Testis (tissue), 3 donors: ENCODE data around the gene YIPF3. TPM values are rescaled to one million over a fixed set of nuclear protein-coding genes. Genes with fewer than 3 reads are reported as not detected.
"Not testable (repeated sequence)": the region's sequence is repeated elsewhere in the genome, so short reads cannot be mapped to it uniquely, and the experiment has no call there.

Experiments used
- DNase-seq: peaks from one replicate; pipeline ENCODE4 v3.0.0-alpha.2; 2019
- H3K27ac ChIP-seq, 2 donors: fragments of 200-600 bp; sonication (generic); one replicate each; pipeline ENCODE4 v1.5.1; 2019
- H3K27me3 ChIP-seq: fragments of 200-600 bp; sonication (generic); one replicate; pipeline ENCODE4 v1.5.1; 2019
- H3K36me3 ChIP-seq: fragments of 200-600 bp; sonication (generic); one replicate; pipeline ENCODE4 v1.5.1; 2017; ENCODE audit warnings: low read depth; ENCODE audit errors: missing control alignments
- H3K4me1 ChIP-seq: fragments of 200-600 bp; sonication (generic); one replicate; pipeline ENCODE4 v1.5.1; 2019
- H3K4me3 ChIP-seq, 2 donors: fragments of 200-600 bp; sonication (generic); one replicate each; pipeline ENCODE4 v1.5.1; 2017 to 2019
- H3K9me3 ChIP-seq: fragments of 200-600 bp; sonication (generic); one replicate; pipeline ENCODE4 v1.5.1; 2017
- CTCF ChIP-seq, 3 experiments: fragments of 450-650 bp in 2 of 3; fragments of 200-600 bp in 1 of 3; sonication (generic) in 1 of 3; IDR thresholded peaks; one replicate each; pipeline ENCODE4 v1.5.1; 2016 to 2019; ENCODE audit warnings: antibody characterized with exemption in 3 of 3, mild to moderate bottlenecking in 2 of 3, moderate library complexity in 1 of 3
- POLR2A ChIP-seq: fragments of 450-650 bp; IDR thresholded peaks from one replicate; pipeline ENCODE4 v1.6.1; 2017; ENCODE audit warnings: antibody characterized with exemption, mild to moderate bottlenecking, moderate library complexity
- WGBS, 2 donors: methylation state at CpG; one replicate each; pipeline ENCODE4 v1.1.5; 2018; 5-methylcytosine and 5-hydroxymethylcytosine counted together
- intact Hi-C: fragments of 100-400 bp; cut with DNase I; formaldehyde crosslinking; loops from one replicate; pipeline ENCODE4 v1.15.1; 2023; ENCODE audit warnings: low total_unique reads
- polyA plus RNA-seq: library from polyadenylated mRNA; stranded (reverse); fragments of 350-450 nt; fragmentation: Illumina TruSeq; extraction: RNeasy Lipid Tissue Mini Kit (QIAGEN cat#74804); gene quantifications from one replicate; pipeline ENCODE4 v1.2.3, GENCODE V29; 2014; ENCODE audit warnings: low read depth, low replicate concordance; ENCODE audit not compliant: insufficient read depth
- total RNA-seq, 2 donors: library from RNA; depleted of rRNA; stranded (reverse); fragments of >200 nt; gene quantifications; one replicate each; pipeline ENCODE4 v1.2.3, GENCODE V29; 2016

Gene YIPF3
- total and polyA plus RNA-seq, 3 donors from 2014 or later: 130 to 138 (median 131) TPM

- TF ChIP-seq CTCF (IDR thresholded peaks at IDR 0.05) (no peak), POLR2A (no peak)
- H3K4me3 ChIP-seq: no peak overlapping the region
- H3K27ac ChIP-seq: no peak overlapping the region
- no peaks in the 10 kb centered on the region for H3K27me3 ChIP-seq
- 95 to 96% methylated on average over 8 of the region's 8 CpGs for WGBS, 2 donors
- H3K9me3 ChIP-seq: no peaks in the 10 kb centered on the region
- no peaks in the 10 kb centered on the region for H3K36me3 ChIP-seq
- no peak for DNase-seq
- H3K4me1 ChIP-seq: no peaks in the 10 kb centered on the region
- intact Hi-C loops: no loop called here
These were observed 25.2 kb upstream of the YIPF3 start for GRCh38 chr6:43541774-43542471.

DNA sequence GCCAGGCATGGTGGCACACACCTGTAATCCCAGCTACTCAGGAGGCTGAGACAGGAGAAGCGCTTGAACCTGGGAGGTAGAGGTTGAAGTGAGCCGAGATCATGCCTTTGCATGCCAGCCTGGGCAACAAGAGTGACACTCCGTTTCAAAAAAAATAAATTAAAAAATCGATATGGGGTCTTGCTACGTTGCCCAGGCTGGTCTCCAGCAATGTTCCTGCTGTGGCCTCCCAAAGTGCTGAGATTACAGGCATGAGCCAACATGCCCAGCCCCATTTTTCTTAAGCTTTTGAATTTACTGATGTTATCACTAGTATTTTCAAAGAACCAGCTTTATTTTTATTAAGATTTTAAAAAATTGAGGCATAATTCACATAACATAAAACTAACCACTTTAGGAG lies 23.8 kb upstream of the YIPF3 start:
- WGBS, 2 donors: 96% methylated on average over 5 of the region's 5 CpGs
- intact Hi-C loops: no loop called here
- no peak for DNase-seq
- Histone ChIP-seq H3K27ac (no peak overlapping the region), H3K9me3 (no peaks in the 10 kb centered on the region), H3K27me3 (no peaks in the 10 kb centered on the region), H3K36me3 (no peaks in the 10 kb centered on the region), H3K4me3 (no peak overlapping the region), H3K4me1 (no peaks in the 10 kb centered on the region)
- TF ChIP-seq POLR2A (no peak), CTCF (IDR thresholded peaks at IDR 0.05) (no peak)

DNA sequence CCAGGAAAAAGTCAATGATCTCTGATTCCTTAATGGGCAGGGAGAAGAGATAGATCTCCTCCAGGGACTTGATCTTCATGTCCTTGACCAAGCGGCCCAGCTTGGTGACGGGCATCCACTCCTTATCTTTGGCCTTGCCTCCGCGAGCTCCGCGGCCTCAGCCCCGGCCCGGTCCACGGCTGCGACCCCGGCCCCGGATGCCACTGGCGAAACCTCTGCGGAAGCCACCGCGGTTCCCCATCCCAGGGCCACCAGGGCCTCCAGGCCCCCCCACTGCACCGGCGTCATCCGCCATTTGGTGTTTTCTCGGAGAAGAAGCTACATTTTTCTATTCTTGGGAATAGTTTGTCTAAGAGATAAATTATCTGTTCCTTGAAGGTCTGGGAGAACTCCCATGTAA lies 22.7 kb upstream of the YIPF3 start:
- H3K36me3 ChIP-seq, DNase-seq, H3K4me1 ChIP-seq, H3K27ac ChIP-seq, H3K27me3 ChIP-seq, H3K9me3 ChIP-seq, H3K4me3 ChIP-seq, intact Hi-C loops: not testable (repeated sequence)
- WGBS, 2 donors: 88 to 99% methylated on average over 11 to 20 of the region's 20 CpGs

GRCh38 chr6:43538986-43539385 lies 22.3 kb upstream of the YIPF3 start:
- 93% methylated on average over 14 of the region's 17 CpGs; no CpG with 5 or more reads in 1 of the 2 donors for WGBS, 2 donors
- not testable (repeated sequence) for H3K36me3 ChIP-seq

GRCh38 chr6:43532201-43532600 lies 15.5 kb upstream of the YIPF3 start:
- no peak for DNase-seq
- Histone ChIP-seq H3K4me3 (no peak overlapping the region), H3K9me3 (no peaks in the 10 kb centered on the region), H3K4me1 (no peaks in the 10 kb centered on the region), H3K27me3 (no peaks in the 10 kb centered on the region), H3K27ac (no peak overlapping the region), H3K36me3 (no peaks in the 10 kb centered on the region)
- no peak for TF ChIP-seq CTCF (IDR thresholded peaks at IDR 0.05)
- no peak for TF ChIP-seq POLR2A
- 88 to 97% methylated on average over 1 of the region's 1 CpG for WGBS, 2 donors
- intact Hi-C loops: no loop called here

More at GRCh38 chr6:43538986-43539385, 22.3 kb upstream of the YIPF3 start:
- H3K27me3 ChIP-seq, DNase-seq, H3K4me3 ChIP-seq, intact Hi-C loops, H3K9me3 ChIP-seq, H3K4me1 ChIP-seq, H3K27ac ChIP-seq: not testable (repeated sequence)

DNA sequence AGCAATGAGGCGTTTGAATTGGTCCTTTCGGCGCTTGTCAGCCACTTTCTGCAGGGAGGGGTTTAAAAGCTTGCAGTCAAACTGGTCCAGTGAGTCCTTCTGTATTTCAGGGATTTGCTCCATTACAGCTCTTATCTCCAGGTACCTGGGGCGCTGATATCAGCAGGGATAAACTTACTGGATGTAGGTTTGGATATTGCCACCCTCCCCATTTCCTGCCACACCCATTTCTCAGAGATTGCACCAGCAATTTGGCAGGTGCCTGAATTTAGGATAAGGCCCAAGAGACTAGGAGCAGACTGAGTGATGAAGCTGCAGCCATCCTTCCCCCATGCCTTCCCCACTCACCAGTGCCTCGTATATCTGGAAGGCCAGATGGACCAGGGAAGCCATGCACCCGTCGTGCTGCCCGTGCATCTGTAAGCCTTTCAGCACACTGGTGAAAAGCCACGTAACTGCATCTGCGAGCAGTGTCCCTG lies 7.8 kb upstream of the YIPF3 start:
- intact Hi-C loops: no loop called here
- Histone ChIP-seq H3K4me3 (no peak overlapping the region), H3K27me3 (no peaks in the 10 kb centered on the region), H3K27ac (no peak overlapping the region), H3K4me1 (no peaks in the 10 kb centered on the region), H3K9me3 (no peaks in the 10 kb centered on the region), H3K36me3 (peaks cover 5% of the 10 kb centered on the region)
- TF ChIP-seq CTCF (IDR thresholded peaks at IDR 0.05): no peak
- DNase-seq: no peak
- 86 to 93% methylated on average over 8 to 10 of the region's 10 CpGs for WGBS, 2 donors
